ENCODE measurements around the gene FAM3D.

FAM3D gene

DNA sequence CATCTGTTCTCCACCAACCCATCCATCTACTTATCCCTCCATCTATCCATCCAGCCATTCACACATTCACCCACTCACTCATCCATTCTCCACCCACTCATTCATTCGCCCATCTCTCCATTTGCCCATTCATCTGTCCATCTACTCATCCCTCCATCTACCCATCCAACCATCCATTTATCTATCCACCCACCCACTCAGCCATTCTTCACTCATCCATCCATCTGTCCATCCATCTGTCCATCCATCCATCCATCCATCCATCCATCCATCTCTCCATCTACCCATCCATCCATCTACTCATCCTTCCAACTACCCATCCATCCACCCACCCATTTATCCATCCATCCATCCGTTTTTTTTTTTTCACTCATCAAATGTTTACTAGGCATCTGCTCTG lies 13.9 kb downstream of the FAM3D start:
- DNase-seq: no peak

DNA sequence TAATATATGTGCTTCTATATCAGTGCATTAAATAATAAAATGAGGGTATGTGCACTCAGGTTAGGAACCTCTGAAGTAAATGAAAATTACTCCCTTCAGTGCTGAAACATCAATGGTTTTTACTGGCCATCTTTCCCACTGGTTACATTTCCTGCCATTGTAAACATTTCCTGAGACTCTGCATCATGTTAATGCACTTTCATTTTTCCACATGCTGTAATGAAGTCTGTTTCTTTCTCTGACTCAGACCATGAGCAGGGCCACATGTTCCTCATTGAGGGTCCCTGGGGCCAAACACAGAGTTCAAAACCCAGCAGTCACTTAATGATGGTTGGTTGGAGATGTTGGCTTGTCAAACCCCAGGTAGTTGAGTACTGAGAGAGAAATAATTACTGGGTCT lies 15.3 kb downstream of the FAM3D start:
- DNase-seq: no peak

DNA sequence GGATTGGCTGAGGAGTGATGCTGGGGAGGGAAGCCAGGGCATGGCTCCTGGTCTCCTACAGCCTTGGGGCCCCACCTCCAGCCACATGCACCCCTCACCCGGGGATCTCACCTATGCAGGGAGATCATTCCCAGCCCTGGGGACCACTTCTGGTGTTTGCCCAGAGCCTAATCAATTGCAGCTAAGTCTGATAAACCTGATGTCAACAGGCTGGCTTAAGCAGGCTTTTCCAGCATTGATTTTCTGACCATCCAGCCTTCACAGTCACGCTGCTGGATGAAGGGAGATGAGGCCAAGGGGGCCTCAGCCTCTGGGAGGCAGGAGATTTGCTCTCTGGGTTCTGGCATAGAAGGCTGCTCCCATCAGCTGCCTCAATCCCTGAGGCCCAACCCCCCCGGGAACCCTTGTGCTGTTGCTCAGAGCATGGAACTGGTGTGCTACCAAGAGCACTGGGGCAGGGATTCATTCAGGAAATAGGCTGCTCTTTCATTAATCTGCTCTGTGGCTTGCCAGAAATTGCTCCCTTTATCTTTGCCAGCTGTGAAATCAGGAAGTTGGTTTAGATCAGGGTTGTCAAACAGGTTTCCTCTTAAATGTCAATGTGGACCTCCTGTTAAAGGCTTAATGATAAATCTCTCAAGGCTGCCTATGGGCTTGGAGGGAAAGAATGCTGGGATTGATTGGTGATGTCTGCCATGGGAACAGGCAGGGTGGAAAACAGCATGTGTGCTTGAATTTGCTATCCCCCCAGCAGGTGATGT lies 19.0 kb downstream of the FAM3D start:
- no peak for DNase-seq

DNA sequence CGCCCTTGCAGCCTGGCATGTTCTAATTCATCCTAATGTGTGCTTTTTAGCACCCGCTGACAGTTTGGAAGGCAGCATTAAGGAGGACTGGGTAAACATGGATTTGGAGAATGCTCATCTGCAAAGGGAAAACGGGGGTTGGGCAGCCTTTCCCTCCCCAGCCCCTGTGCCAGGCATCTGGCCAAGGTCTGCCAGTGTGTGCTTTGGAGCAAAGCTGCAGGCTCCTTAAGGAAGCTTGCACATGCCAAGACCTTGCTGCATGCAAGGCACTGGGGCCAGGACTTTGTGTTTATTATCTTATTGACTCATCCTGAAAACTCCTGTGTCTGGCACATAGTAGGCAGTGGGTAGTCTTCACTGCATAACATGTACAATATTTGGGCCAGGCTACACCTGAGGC lies 20.1 kb downstream of the FAM3D start:
- DNase-seq: no peak

DNA sequence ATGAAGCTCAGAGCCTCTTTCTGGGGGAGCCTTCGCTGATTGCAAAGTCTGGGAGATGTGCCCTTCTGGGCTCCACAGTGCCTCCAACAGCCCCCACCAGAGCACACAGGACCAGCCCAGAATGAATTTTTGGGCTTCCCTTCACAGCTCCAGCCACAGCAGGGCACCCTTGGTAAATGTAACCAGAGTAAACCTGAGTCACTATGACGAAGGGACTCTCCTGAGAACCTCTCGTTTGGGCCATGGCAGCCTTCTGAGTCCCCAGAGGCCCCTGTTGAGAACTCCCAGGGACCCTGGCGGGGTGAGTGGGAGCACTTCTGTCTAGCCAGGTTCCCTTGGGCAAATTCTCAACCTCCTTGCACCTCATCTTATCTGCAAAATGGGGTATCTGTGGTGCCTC lies 20.8 kb downstream of the FAM3D start:
- DNase-seq: no peak

DNA sequence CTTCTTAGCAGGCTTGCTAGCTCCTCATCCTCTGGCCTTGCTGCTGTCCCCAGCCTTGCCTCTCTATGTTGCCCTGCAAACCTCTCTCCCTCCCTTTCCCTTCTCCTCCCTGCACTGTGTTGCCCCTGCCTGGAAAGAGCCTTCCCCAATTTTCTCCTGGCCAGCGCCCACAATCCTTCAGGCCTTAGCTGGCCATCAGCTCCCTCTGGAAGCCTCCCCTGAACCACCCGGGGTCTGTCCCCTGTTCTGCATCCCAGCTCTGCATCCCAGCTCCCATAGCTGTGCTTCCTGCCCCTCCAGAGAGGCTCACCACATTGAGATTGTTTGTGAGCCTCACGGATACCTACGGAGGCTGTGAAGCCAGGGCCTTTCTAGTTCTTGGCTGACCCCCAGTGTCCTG lies 23.7 kb downstream of the FAM3D start:
- DNase-seq: no peak

DNA sequence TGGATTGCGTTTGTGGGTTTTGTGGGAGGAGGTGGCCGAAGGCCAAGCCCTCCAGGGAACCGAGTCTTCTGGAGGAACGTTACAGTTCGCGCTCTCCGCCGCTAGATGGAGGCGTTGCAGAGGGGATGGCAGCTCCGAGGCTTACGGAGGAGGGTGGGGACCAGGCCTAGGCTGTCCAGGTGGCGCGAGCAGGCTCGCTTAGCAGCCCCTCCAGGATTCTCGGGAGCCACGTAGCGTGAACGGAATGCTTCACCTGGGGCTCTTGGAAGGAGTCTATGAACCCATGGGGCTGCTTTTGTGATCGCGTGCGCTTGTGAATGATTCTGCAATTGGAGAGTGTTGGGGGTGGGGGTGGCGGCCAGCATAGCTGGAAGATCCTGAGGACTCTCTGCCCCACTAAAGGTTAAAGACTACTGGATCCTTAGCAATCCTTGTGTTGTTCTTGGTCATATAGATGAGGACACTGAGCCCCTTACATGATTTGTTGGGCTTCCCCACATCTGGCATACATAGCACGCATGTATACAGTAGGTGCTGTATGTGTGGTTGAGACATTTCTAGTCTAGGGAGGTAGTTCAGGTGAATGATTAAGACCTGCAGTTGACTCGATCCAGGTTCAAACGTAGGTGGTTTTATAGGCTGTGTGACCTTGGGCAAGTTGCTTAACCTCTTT lies 25.7 kb downstream of the FAM3D start:
- DNase-seq: peak; percentile 18

DNA sequence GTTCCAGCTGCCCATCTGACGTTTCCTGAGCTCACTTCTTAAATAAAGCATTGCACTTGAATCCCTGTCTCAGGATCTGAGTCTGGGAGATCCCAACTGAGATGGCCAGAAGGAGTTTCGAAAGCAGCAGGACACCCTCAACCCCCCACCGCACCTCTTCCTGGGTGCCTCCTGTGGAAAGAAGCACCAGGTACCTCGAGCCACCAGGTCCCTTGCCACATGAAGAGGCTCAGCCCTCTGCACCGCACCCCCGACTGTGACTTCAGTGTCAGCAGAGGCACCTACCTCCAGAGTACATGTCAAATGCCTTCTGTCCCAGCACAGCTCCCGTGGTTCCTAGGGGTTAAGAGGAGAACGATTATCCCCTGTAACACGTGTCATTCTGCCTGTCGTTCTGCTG lies 26.7 kb downstream of the FAM3D start:
- no peak for DNase-seq

DNA sequence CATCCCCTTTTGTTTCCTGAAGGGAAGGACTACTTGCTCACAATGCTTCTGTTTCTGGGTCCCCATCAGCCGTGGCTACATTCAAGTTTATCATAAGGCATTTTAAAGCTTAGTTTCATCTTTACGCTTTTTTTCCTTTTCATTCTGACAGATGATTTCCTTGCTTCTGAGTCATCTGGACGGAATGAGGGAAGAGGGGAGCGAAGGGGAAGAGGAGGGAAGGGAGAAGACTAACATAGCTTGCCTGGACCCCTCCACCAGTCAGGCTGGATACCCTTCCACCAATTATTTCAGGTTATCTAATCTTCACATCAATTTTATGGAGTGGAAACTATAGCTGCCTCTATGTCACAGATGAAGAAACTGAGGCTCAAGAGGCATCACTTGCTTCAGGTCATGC lies 27.6 kb downstream of the FAM3D start:
- DNase-seq: no peak

DNA sequence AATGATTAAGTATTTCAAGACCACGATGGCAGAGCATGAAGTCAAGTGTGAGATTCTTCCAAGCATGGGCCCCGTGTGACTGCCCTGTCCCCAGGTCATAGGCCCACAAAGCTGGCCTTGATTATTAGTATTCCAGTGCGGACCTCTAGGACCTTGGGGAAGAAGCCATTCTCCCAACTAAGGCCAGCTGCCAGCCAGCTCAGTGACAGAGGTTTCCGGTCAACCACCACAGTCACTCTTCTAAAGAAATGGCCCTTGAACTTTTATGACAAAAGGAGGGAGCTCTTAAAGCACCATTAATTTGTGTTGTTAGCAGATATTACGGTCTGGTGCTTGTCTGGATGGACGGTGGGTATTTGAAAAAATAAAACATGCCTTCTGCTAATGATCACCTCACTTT lies 28.0 kb downstream of the FAM3D start:
- DNase-seq: no peak

DNA sequence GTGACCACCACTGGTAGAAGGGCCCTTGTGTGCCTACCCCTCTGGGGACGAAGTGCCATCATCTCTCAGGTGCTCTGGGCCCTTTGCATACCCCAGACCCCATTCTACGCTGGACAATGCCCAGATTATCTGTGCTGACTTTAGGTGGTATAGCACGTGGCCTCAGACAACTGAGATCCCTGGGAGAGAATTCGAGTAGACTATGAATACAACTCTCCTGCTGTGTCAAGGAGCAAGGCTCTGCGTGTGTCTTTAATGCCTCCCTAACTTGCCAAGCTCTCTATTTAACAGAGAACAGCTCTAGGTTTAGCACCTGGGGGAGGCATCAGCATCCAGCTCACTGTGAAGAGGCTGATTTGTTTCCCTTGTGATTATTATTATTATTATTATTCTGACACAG lies 29.1 kb downstream of the FAM3D start:
- no peak for DNase-seq

DNA sequence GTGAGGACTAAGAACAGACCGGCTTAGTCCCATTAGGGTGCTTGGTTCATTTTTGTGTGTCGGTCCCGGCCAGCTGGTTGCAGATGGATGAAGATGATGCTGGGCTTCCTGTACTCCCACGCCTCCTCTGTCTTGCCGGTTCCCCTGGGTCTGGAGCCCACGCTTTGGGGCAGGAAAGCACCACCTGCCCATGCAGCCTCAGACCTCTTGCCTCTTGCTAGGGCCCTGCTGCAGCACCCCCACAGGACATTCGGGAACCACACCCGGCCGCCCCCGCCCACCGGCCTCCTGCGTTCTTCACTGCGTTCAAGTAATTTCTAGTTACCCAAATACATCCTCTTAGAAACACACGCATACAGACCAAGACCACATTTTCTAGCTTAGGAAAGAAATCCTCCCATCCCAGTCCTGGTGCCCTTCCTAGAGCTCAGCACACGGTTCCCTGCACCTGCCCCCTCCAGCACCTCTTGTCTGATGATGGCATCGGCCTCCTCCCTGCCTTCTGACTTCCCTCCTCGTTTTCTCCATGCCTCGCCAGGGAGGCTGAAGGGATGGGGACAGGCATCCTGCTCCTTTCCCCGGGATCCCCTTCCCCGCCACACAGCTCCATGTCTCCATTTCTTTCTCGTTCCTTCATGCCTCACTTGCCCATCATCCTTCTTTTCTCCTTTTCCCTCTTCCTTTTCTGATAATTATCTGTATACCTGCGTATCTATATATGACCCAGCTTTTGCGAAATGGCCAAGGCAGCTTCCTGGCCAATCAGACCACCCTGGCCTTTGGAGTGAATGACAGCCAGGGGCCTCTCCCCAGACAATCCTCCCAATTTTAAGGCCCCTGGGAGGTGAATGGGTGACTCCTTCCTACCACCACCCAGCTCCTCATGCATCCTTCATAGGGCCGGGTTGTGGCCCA lies 30.9 kb downstream of the FAM3D start:
- DNase-seq: no peak

DNA sequence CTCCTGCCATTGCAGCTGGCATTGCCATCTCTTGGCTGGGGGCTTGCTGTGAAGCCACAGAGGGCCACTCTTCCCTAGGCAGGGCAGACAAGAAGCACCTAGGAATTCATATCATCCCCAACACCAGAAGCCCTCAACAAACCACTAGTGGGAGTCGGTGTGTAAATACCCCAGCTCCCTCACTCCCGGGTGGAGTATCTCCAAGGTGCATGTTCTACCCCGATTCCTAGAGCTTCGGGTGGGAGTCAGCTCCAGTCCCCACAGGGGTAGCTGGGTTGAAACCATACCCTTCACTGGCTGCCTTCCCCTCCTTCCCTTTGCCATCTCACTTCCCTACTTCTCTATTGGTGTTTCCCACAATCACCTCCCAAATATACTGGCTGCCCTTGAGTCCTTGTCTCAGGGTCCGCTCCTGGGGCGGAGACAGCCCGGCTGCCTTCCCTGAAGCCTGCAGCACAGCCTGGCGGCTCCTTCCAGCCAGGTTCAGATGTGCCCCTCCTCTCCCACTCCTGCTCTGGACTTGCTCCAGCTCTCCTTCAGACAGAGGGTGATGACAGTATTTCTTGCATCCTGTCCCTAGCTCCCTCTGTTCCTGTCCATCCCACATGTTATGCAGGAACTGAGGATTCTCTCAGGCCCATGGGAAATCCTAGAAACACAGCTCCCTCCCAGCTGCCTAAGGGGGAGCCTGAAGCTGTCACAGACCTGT lies 33.3 kb downstream of the FAM3D start:
- no peak for DNase-seq

DNA sequence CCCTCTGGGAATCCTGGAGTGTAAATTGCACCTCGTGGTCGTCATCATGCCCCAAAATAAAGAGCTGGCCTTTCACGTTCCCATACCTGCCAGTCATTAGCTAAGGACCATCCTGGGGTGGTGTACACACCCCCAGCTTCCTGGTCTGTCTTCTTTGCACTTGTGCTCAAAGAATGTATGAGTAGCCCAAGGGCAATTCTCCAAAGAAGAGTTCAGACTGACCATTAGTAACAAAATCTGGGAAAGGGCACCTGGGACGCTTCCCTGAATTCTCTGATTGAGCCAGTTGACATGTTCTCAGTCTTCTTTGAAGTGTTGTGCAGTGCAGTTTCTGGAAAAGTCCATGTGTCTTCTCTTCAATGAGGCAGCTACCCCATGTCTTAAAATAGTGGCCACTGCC lies 34.8 kb downstream of the FAM3D start:
- no peak for DNase-seq

DNA sequence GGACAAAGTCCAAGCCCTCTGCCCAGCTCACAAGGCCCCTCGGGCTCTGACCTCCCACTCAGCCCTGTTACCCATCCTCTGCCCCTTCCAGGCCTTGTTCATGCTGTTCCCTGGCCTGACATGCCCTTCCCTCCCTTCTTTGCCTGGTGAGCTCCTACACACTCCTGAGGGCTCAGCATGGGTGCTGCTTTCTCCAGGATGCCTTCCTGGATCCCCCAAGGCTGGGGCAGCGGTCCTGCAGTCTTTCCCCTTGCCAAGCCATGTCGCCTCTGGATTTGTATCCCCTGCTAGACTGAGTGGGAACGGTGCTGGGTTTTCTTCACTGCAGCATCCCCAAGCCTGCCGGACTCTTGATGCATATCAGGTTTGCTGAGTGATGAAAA lies 35.9 kb downstream of the FAM3D start:
- DNase-seq: no peak

DNA sequence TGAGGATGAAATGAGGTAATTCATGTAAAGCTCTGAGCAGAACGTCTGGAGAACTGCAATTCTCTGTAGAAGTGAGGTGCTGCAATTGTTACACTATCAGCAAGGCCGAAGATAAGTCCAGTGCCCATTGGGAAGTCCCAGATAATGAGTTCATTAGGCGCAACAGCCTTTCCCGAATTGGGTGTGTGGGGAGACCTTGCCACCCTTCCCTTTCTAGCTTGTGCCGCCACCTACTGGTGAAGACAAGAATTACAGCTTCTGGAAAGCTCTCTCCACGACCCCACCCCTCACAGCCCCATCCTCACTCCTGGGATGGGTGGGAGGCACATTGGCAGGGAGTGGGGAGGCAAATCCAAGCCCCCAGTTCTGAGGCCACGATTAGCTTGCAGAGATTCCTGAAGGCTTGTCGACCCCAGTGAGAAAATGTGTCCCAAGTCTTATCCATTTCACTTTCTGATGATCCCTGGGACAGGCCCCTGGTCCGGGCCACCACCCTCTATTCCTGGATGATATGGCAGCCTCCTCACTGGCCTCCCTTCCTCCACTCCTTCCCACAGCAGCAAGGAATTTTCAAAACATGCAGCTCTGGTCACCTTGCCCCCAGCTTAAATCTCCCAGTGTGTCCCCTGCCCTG lies 36.4 kb downstream of the FAM3D start:
- peak; percentile 12 for DNase-seq

DNA sequence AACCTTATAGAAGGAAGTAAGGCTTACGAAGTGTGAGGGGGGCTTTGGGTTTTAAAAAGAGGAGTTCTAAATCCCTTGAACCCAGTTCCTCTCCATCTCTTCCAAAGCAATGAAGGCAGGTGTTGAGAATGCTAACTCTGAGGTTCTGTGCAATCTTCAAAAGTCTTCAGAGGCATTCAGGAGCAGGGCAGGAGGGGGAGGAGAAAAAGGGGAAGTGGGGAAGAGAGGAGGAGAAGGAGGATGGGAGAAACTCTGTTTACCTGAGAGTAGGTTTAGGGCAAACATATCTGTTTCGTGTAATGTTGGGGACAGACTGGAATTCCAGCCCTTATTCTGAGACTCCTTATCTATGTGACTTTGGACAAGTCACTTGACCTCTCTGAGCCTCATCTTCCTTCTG lies 36.9 kb downstream of the FAM3D start:
- DNase-seq: no peak

DNA sequence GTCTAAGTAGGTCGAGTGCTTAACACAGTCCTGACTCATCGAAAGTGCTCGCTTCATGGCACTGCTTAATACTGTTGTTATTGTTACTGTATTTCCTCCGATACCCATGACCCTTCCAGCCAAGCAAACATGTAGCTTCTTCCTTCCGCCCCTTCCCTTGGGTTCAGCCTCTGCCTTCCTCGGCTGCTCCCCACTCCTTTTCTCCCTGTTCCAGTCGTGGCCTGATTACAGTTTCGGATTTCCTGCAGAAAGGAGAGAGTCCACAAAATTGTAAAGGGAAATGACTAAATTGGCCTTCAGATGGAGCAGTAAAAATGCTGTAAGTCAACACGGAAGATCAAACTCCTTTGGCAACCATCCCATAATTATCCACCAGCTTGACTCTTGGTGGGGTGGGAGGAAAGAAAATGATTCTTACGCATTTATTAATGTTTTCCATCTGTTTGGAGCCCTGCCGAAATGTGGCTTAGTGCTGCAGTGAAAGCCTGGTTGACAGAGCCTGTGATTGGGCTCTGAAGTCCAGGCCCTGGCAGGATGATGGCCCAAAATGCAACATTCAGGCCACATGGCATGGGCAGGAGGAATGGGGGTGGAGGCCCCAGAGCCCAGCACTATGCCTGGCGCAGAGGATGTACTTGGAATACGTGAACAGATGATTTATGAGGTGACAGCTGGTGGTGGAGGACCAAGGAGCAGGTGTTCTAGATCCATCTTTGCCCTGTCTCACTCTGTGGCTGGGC lies 37.6 kb downstream of the FAM3D start:
- DNase-seq: no peak

DNA sequence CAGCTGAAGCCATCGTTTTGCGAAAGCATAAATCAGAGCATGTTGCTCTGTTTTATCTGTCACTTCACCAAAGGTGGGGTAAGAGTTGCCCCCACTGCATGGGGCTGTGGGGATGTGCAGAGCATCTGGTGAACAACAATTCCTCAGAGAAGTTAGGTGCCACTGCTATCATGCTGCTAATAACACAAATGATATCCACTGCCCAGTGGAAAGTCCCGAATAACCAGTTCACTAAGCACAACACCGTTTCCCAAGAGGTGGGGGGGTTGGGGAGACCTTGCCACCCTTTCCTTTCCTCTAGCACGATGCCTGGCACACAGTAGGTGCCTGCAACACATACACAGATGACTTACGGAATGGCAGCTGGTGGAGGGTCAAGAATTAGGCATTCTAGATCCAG lies 38.6 kb downstream of the FAM3D start:
- no peak for DNase-seq

DNA sequence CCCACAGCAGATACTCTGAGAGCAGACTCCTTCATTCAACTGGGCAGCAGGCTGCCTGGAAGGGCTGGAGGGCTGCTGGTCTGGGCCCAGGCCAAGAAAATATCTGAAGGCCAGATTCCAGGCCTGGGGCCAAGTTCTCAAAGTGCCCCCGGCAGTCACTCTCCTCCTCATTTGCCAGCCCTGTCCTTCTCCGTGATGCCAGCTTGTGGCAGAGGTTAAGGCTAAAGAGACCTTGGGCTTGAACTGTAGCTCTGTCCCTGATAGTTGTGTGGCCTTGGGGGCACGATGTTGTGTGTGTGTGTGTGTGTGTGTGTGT lies 39.0 kb downstream of the FAM3D start:
- DNase-seq: no peak

DNA sequence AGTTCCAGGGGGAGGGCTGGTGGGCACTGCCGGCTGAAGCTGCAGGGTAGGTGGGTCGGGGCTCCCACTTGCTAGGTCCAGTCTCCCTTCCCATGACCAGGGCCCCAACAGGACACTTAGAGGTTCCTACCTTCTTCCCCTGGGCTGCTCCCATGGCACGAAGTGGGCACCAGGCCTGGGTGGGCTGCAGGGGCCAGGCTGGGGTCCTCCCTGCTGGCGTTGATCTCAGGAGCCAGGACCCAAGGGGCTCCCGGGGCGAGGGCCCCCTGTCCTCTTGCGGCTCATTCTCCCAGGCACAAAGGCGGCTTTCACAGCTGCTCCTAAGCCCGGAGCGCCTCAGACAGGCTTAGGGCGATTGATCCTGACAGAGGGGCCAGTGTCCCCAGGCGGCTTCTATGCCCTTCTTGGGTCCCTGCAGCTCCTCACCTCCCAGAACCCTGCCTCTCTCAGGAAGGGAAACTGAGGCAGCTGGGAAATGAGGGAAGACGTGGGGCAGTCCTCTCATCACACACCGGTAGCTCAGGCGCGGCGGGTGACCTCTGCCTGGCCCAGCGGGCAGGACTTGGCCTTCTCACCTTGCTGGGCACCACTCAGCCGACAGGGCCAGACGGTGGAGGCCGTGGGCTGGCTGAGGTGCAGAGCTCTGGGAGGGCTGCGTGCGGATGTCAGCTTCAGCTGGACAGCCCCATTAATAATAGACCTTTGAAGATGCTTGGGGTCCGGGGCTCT lies 39.6 kb downstream of the FAM3D start:
- DNase-seq: no peak
